GM10248 (cell line): Measurements from ENCODE around the gene THBS3.
"Not testable (repeated sequence)": the region's sequence is repeated elsewhere in the genome, so short reads cannot be mapped to it uniquely, and the experiment has no call there.

Experiments
- CTCF ChIA-PET: fragments of 300-600 bp; sonication (Branson Sonifier 250); formaldehyde crosslinking; extraction: SDS; loops from one replicate; lab custom pipeline; 2021; ENCODE audit warnings: antibody characterized with exemption; lab: Yijun Ruan, JAX
- POLR2A ChIA-PET: fragments of 350-650 bp; sonication (Branson Sonifier 250); formaldehyde crosslinking; extraction: SDS; loops from one replicate; lab custom pipeline; 2020; ENCODE audit warnings: antibody characterized with exemption; lab: Yijun Ruan, JAX
- DNase-seq: peaks from one replicate; pipeline ENCODE4 v3.0.0; 2012; ENCODE audit errors: extremely low spot score
- TF ChIP-seq, protein P1 (sequence below): IDR thresholded peaks from 2 replicates; pipeline ENCODE4 v1.5.1; 2012; ENCODE audit warnings: mild to moderate bottlenecking, low read depth; ENCODE audit errors: extremely low read depth, missing control alignments, control extremely low read depth

THBS3 gene

DNA sequence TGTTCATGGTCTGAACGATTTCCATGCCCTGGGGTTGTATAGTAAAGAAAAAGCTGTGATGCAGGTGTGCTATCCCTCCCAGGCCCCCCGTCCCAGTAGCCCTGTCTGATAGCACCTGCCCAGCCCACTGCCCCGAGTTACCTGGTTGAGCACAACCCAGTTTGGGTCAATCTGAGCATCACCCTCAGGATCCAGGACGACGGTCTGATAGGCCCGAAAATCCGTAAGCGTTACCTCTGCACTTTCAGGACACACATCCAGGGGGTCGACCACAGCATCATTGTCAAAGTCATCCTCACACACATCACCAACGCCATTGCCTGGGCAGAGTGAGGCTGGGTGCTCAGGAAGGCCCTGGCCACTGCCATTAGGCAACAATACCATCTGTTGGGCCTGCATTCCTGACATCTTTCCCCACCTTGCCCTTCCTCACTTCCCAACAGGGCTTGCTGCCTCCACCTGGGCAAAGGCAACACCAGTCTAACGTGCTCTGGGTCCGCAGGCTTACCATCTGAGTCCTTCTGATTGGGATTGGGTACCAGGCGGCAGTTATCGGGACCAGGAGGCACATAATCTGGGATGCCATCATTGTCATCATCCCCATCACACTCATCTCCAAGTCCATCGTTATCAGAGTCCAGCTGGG lies 9.7 kb downstream of the THBS3 start:
- ChIA-PET CTCF (interaction anchor here (1.1 to 3.3 kb wide), 2 partner anchors 9 to 53 kb away, joined by 4 to 28 read pairs; partner anchors contain the start of genes MTX1 and THBS3), POLR2A (no interaction called here)
- TF ChIP-seq, protein P1, sequence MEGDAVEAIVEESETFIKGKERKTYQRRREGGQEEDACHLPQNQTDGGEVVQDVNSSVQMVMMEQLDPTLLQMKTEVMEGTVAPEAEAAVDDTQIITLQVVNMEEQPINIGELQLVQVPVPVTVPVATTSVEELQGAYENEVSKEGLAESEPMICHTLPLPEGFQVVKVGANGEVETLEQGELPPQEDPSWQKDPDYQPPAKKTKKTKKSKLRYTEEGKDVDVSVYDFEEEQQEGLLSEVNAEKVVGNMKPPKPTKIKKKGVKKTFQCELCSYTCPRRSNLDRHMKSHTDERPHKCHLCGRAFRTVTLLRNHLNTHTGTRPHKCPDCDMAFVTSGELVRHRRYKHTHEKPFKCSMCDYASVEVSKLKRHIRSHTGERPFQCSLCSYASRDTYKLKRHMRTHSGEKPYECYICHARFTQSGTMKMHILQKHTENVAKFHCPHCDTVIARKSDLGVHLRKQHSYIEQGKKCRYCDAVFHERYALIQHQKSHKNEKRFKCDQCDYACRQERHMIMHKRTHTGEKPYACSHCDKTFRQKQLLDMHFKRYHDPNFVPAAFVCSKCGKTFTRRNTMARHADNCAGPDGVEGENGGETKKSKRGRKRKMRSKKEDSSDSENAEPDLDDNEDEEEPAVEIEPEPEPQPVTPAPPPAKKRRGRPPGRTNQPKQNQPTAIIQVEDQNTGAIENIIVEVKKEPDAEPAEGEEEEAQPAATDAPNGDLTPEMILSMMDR, result no peak
- no peak for DNase-seq

DNA sequence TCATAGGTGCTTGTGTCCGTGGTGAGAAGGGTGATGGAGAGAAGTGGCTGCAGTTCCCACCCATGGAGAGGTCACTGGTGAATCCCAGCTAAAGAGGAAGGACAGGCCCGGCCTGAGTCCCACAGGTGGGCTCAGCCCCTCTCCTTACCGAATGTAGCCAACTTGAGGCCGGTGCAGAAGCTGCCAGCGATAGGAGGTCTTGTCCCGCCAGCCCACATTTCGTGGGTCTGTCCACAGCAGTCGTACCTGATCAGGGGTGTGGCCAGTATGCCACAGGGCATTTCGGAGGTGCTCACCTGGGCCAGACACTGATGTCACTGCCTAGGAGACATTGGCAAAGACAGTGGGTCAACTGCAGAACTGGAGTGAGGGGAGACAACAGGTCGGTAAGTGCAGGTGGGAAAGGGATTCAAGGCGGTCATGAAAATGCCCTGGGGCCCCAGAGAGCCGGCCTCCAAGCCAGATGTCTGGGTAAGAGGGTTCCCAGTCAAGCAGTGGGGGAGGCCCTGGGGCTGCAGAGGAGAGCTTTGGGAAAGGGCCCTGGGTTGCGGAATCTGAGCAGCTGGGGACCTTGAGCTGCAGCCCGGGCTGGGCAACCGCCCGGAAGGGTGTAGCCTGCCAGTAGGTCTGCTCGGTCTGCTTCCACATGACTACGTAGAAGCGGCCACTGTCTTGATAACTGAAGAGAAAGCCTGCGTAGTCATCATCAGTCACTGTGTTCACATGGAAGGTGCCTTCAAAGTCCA lies 10.6 kb downstream of the THBS3 start:
- TF ChIP-seq, protein P1, result no peak
- no peak for DNase-seq
- ChIA-PET POLR2A (no interaction called here), CTCF (interaction anchor here (3.3 kb wide), 1 partner anchor 10 kb away, joined by 28 read pairs; the partner anchor contains the start of genes MTX1 and THBS3)

DNA sequence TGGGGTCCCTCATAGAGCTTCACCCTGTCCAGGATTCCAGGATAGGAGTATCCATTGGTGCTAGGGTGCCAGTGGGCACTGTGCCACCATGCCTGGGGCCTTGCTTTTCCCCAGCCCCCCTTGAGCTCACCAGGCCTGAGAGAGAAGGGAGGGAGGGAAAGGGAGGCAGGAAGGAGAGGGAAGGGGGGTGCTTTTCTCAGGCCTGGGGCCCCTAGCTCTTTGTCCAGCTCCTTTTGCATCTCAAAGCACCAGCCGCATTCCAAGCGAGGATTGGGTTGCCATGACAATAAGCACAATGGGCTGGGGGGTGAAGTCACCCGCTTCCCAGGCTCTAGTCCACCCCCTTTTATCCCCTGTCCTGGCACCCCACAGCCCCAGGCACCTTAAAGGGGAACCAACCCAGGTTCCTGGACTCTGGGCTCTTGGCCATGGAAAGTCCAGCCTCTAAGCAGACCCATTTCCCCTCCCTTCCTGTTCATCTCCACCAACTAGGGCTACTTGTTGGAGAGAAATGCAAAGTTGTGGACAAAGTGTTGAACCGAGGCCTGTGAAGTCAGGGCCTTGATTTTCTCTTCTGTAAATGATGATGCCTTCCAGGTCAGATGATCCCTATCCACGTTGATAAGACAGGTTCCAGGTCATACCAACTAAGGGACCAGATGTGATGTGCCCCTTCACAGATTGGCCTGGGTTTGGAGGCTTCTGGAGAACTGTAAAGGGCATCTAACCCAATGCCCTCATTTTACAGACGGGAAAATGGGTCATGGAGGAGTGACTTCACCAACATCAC lies 11.4 kb downstream of the THBS3 start:
- DNase-seq, result no peak
- TF ChIP-seq, protein P1, result no peak
- ChIA-PET POLR2A (no interaction called here), CTCF (interaction anchor here (0.7 to 3.3 kb wide), 5 partner anchors 11 to 111 kb away, joined by 3 to 28 read pairs (median 4); partner anchors contain the start of genes KRTCAP2, MTX1 and THBS3)

DNA sequence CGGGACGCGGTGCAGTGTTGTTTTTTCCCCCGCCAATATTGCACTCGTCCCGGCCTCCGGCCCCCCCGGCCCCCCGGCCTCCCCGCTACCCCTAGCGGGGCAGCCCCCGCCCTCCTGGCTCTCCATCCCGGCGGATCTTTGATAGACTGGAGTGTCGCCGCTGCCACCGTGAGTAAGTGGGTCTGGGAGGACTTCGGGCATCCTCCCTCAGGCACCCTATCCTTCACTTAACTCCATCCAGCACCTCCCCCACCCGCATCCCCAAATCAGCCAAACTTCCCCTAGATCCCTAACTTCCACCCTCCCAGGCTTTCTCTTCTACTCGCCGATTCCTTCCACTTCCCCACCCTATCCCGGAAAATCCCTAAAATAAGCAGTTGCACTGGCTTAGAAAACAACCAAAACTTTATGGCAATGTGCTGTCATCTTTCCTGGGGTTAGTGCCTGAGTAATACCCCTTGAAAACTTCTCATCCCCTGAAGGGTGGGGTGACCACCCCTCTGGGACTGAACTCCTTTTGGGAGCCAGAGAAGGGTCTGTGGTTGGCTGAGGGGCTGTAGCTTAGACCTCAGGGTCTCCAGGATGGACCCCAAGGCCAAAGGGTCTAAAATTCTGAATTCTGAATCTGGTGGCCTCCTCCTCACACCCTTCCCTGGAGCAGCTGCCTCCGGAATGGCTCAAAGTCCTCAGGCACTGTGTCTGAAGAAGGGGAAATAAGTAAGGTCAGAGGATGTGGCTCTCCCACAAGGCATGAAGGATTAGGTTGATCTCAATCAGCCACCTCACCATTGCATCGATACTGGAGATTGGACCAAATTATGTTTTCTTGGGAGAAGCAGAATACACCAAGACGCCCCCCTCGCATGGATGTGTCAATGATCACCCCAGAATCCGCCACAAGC lies 12.2 kb downstream of the THBS3 start:
- POLR2A ChIA-PET, result interaction anchor here (0.9 kb wide), 1 partner anchor 17 kb away, joined by 3 read pairs; no protein-coding TSS in a partner anchor
- CTCF ChIA-PET, result interaction anchor here (0.7 to 3.8 kb wide), 10 partner anchors 10 to 110 kb away, joined by 3 to 167 read pairs (median 23); partner anchors contain the start of genes KRTCAP2, MTX1, THBS3 and TRIM46
- TF ChIP-seq, protein P1, result no peak
- no peak for DNase-seq

DNA sequence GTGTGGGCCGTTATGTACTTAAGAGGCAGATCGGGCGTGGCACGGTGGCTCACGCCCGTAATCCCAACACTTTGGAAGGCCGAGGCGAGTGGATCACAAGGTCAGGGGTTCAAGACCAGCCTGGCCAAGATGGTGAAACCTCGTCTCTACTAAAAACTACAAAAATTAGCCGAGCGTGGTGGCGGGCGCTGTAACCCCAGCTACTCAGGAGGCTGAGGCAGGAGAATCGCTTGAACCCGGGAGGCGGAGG lies 13.8 kb downstream of the THBS3 start:
- ChIA-PET CTCF (interaction anchor here (0.7 to 3.8 kb wide), 23 partner anchors 9 to 487 kb away, joined by 3 to 167 read pairs (median 4); partner anchors contain the start of genes KRTCAP2, MTX1, THBS3 and TRIM46), POLR2A (interaction anchor here (0.8 to 1.4 kb wide), 3 partner anchors 13 to 51 kb away, joined by 3 to 5 read pairs (median 3); no protein-coding TSS in a partner anchor)
- not testable (repeated sequence) for DNase-seq
